Measurements from ENCODE around the gene SRPK3.
"Not testable (repeated sequence)": the region's sequence is repeated elsewhere in the genome, so short reads cannot be mapped to it uniquely, and the experiment has no call there.

SRPK3 gene

GRCh38 chrX:153745067-153745433 lies 35.8 kb upstream of the SRPK3 start:
- not testable (repeated sequence) for DNase-seq (ENCODE audit: low read depth)

- DNase-seq (ENCODE audit: low read depth) = no peak
Observed at GRCh38 chrX:153746359-153746758, 34.5 kb upstream of the SRPK3 start.

GRCh38 chrX:153746991-153747390 lies 33.9 kb upstream of the SRPK3 start:
- not testable (repeated sequence) for DNase-seq (ENCODE audit: low read depth)

- DNase-seq (ENCODE audit: low read depth) = not testable (repeated sequence)
Observed at GRCh38 chrX:153749017-153749416, 31.8 kb upstream of the SRPK3 start.

GRCh38 chrX:153750127-153750774 lies 30.6 kb upstream of the SRPK3 start:
- DNase-seq (ENCODE audit: low read depth) = no peak

GRCh38 chrX:153755136-153755535 lies 25.7 kb upstream of the SRPK3 start:
- DNase-seq (ENCODE audit: low read depth) = no peak

GRCh38 chrX:153761863-153762262 lies 19.0 kb upstream of the SRPK3 start:
- DNase-seq (ENCODE audit: low read depth) = no peak

GRCh38 chrX:153762626-153763173 lies 18.1 kb upstream of the SRPK3 start:
- DNase-seq (ENCODE audit: low read depth) = no peak

GRCh38 chrX:153763298-153763932 lies 17.4 kb upstream of the SRPK3 start:
- no peak for DNase-seq (ENCODE audit: low read depth)

GRCh38 chrX:153763989-153764755 lies 16.7 kb upstream of the SRPK3 start, which contains the start of gene PLXNB3:
Gene PLXNB3 (plus strand): TSS chrX:153764249. CDS start chrX:153765536, 1,287 bp downstream.
- DNase-seq (ENCODE audit: low read depth) = no peak

- DNase-seq (ENCODE audit: low read depth) = no peak
Observed at GRCh38 chrX:153764786-153765137, 16.1 kb upstream of the SRPK3 start.

GRCh38 chrX:153765138-153766079 lies 15.4 kb upstream of the SRPK3 start:
- no peak for DNase-seq (ENCODE audit: low read depth)

- DNase-seq (ENCODE audit: low read depth) = no peak
Observed at GRCh38 chrX:153766098-153766817, 14.6 kb upstream of the SRPK3 start.

GRCh38 chrX:153766871-153767673 lies 13.8 kb upstream of the SRPK3 start:
- DNase-seq (ENCODE audit: low read depth) = no peak

GRCh38 chrX:153767674-153768055 lies 13.2 kb upstream of the SRPK3 start:
- no peak for DNase-seq (ENCODE audit: low read depth)

GRCh38 chrX:153768311-153769157 lies 12.3 kb upstream of the SRPK3 start:
- DNase-seq (ENCODE audit: low read depth) = no peak

- DNase-seq (ENCODE audit: low read depth) = no peak
Observed at GRCh38 chrX:153769158-153769864, 11.5 kb upstream of the SRPK3 start.

GRCh38 chrX:153769865-153770600 lies 10.8 kb upstream of the SRPK3 start:
- DNase-seq (ENCODE audit: low read depth) = no peak

Measured in HS-27A (cell line).